H9 (cell line): ENCODE measurements around the gene SCEL. TPM values are rescaled to one million over a fixed set of nuclear protein-coding genes. Genes with fewer than 3 reads are reported as not detected.

Experiments
- DNase-seq: peaks from one replicate; pipeline ENCODE4 v3.0.0-alpha.2; 2017
- H2AFZ ChIP-seq: one replicate; pipeline ENCODE4 v1.6.1; 2013; ENCODE audit warnings: mild to moderate bottlenecking, low read length, control low read depth, moderate library complexity
- H2AK5ac ChIP-seq: 2 replicates; pipeline ENCODE4 v1.6.1; 2013; ENCODE audit warnings: low read length, control low read depth, mixed read lengths; ENCODE audit not compliant: insufficient read length
- H2BK120ac ChIP-seq: one replicate; pipeline ENCODE4 v1.6.1; 2013; ENCODE audit warnings: low read depth, mild to moderate bottlenecking, low read length, control low read depth, inconsistent platforms; ENCODE audit not compliant: poor library complexity, severe bottlenecking
- H2BK12ac ChIP-seq: 2 replicates; pipeline ENCODE4 v1.6.1; 2013; ENCODE audit warnings: low read length, control low read depth, mixed read lengths, low read depth; ENCODE audit not compliant: insufficient read length
- H2BK15ac ChIP-seq: 2 replicates; pipeline ENCODE4 v1.6.1; 2013; ENCODE audit warnings: low read depth, low read length, control low read depth
- H2BK20ac ChIP-seq: one replicate; pipeline ENCODE4 v1.6.1; 2013; ENCODE audit warnings: low read depth, mild to moderate bottlenecking, low read length, control low read depth, inconsistent platforms; ENCODE audit not compliant: poor library complexity, severe bottlenecking
- H2BK5ac ChIP-seq: 2 replicates; pipeline ENCODE4 v1.6.1; 2013; ENCODE audit warnings: low read length, control low read depth, mixed read lengths; ENCODE audit not compliant: insufficient read length
- H3K14ac ChIP-seq: 2 replicates; pipeline ENCODE4 v1.6.1; 2013; ENCODE audit warnings: low read length, control low read depth; ENCODE audit not compliant: insufficient read depth
- H3K18ac ChIP-seq: 2 replicates; pipeline ENCODE4 v1.6.1; 2013; ENCODE audit warnings: low read depth, mild to moderate bottlenecking, mixed read lengths, low read length, control low read depth; ENCODE audit not compliant: insufficient read length
- H3K23ac ChIP-seq: 2 replicates; pipeline ENCODE4 v1.6.1; 2013; ENCODE audit warnings: low read length, control low read depth, mixed read lengths, low read depth; ENCODE audit not compliant: insufficient read length
- H3K23me2 ChIP-seq: 2 replicates; pipeline ENCODE4 v1.6.1; 2013; ENCODE audit warnings: low read depth, mild to moderate bottlenecking, mixed read lengths, low read length, control low read depth; ENCODE audit not compliant: insufficient read length, poor library complexity, severe bottlenecking
- H3K27ac ChIP-seq: 2 replicates; pipeline ENCODE4 v1.5.1; 2013; ENCODE audit warnings: low read length, control low read depth, mixed read lengths, low read depth; ENCODE audit not compliant: insufficient read length
- H3K27me3 ChIP-seq: 2 replicates; pipeline ENCODE4 v1.6.1; 2013; ENCODE audit warnings: low read length, control low read depth, inconsistent platforms; ENCODE audit not compliant: insufficient read depth
- H3K4ac ChIP-seq: 2 replicates; pipeline ENCODE4 v1.6.1; 2013; ENCODE audit warnings: low read depth, mild to moderate bottlenecking, control low read depth, inconsistent platforms, low read length, moderate library complexity
- H3K4me1 ChIP-seq: 2 replicates; pipeline ENCODE4 v1.6.1; 2013; ENCODE audit warnings: low read length, control low read depth, inconsistent platforms; ENCODE audit not compliant: insufficient read depth
- H3K4me2 ChIP-seq: 2 replicates; pipeline ENCODE4 v1.6.1; 2013; ENCODE audit warnings: low read length, control low read depth, mixed read lengths; ENCODE audit not compliant: insufficient read length, insufficient read depth
- H3K56ac ChIP-seq: 2 replicates; pipeline ENCODE4 v1.6.1; 2013; ENCODE audit warnings: low read depth, mild to moderate bottlenecking, mixed read lengths, low read length, control low read depth; ENCODE audit not compliant: insufficient read length
- H3K79me1 ChIP-seq: 2 replicates; pipeline ENCODE4 v1.6.1; 2013; ENCODE audit warnings: low read depth, mild to moderate bottlenecking, moderate library complexity, low read length, control low read depth, inconsistent platforms; ENCODE audit not compliant: insufficient read depth, poor library complexity, severe bottlenecking
- H3K79me2 ChIP-seq: 2 replicates; pipeline ENCODE4 v1.6.1; 2013; ENCODE audit warnings: low read length, control low read depth, inconsistent platforms; ENCODE audit not compliant: insufficient read depth
- H3K9ac ChIP-seq: 2 replicates; pipeline ENCODE4 v1.6.1; 2013; ENCODE audit warnings: low read length, control low read depth, mixed read lengths; ENCODE audit not compliant: insufficient read length; ENCODE audit errors: extremely low read depth
- H3K9me3 ChIP-seq: one replicate; pipeline ENCODE4 v1.6.1; 2013; ENCODE audit warnings: low read depth, low read length, inconsistent platforms; ENCODE audit not compliant: control insufficient read depth
- H3T11ph ChIP-seq: one replicate; pipeline ENCODE4 v1.6.1; 2013; ENCODE audit warnings: mild to moderate bottlenecking, low read length, control low read depth, inconsistent platforms
- H4K20me1 ChIP-seq: one replicate; pipeline ENCODE4 v1.6.1; 2013; ENCODE audit not compliant: control insufficient read depth, insufficient read length, insufficient read depth
- H4K5ac ChIP-seq: 2 replicates; pipeline ENCODE4 v1.6.1; 2013; ENCODE audit warnings: low read depth, mild to moderate bottlenecking, mixed read lengths, low read length, control low read depth; ENCODE audit not compliant: insufficient read length
- H4K8ac ChIP-seq: replicated peaks from 2 replicates; pipeline ENCODE4 v1.6.1; 2013; ENCODE audit warnings: low read length, control low read depth, mixed read lengths, low read depth; ENCODE audit not compliant: insufficient read length
- H4K91ac ChIP-seq: 2 replicates; pipeline ENCODE4 v1.6.1; 2013; ENCODE audit warnings: low read depth, mild to moderate bottlenecking, moderate library complexity, mixed read lengths, low read length, control low read depth; ENCODE audit not compliant: insufficient read length
- H3K27ac Mint-ChIP-seq, 3 experiments: 2 replicates in 2 of 3; 3 replicates in 1 of 3; pipeline ENCODE4 v1.8.0; 2020 to 2021; ENCODE audit warnings: mixed read lengths in 3 of 3, mild to moderate bottlenecking in 1 of 3, moderate library complexity in 1 of 3
- H3K27me3 Mint-ChIP-seq: 2 replicates; pipeline ENCODE4 v1.8.0; 2021; ENCODE audit warnings: low read depth, mild to moderate bottlenecking, moderate library complexity, mixed read lengths
- H3K36me3 Mint-ChIP-seq, 3 experiments: 2 replicates in 2 of 3; 3 replicates in 1 of 3; pipeline ENCODE4 v1.8.0; 2020 to 2021; ENCODE audit warnings: low read depth in 3 of 3, mixed read lengths in 3 of 3; ENCODE audit not compliant: insufficient read depth in 1 of 3
- H3K4me1 Mint-ChIP-seq, 2 experiments: 2 replicates each; pipeline ENCODE4 v1.8.0; 2020; ENCODE audit warnings: mixed read lengths in 2 of 2
- H3K4me3 Mint-ChIP-seq, 2 experiments: 2 replicates in 1 of 2; 3 replicates in 1 of 2; pipeline ENCODE4 v1.8.0; 2020 to 2021; ENCODE audit warnings: mild to moderate bottlenecking in 2 of 2, mixed read lengths in 2 of 2, moderate library complexity in 1 of 2
- H3K9me3 Mint-ChIP-seq, 2 experiments: 2 replicates in 1 of 2; 3 replicates in 1 of 2; pipeline ENCODE4 v1.8.0; 2020; ENCODE audit warnings: mild to moderate bottlenecking in 2 of 2, mixed read lengths in 2 of 2, moderate library complexity in 1 of 2
- WGBS: extraction: QIAGEN DNeasy Blood & Tissue Kit; methylation state at CpG from one replicate; pipeline ENCODE4 v1.1.7; 2013; ENCODE audit warnings: missing lambda C conversion rate, low lambda C conversion rate, mixed read lengths; ENCODE audit not compliant: insufficient read length; ENCODE audit errors: extremely low coverage; 5-methylcytosine and 5-hydroxymethylcytosine counted together
- total RNA-seq: library from RNA; stranded (reverse); gene quantifications from 2 replicates; pipeline ENCODE4 v1.2.1, GENCODE V29; 2021
- TF ChIP-seq, protein P1 (sequence below): fragments of 200-600 bp; sonication (generic); conservative IDR thresholded peaks from 3 replicates; pipeline ENCODE4 v1.8.0; 2021; ENCODE audit warnings: antibody characterized with exemption, mild to moderate bottlenecking

Gene SCEL
- total RNA-seq, 1 experiment from 2014 or later, result not detected

GRCh38 chr13:77548594-77548993 is 13.1 kb downstream of the SCEL start:
- Histone ChIP-seq H3K23ac (no peak overlapping the region), H3K4me2 (no peak overlapping the region), H3K56ac (no peak overlapping the region), H3T11ph (no peak overlapping the region), H3K9me3 (no peaks in the 10 kb centered on the region), H3K18ac (no peak overlapping the region), H2AK5ac (no peak overlapping the region), H3K27ac (no peak overlapping the region), H4K91ac (no peak overlapping the region), H3K9ac (no peak overlapping the region), H2BK20ac (no peak overlapping the region), H3K79me1 (no peaks in the 10 kb centered on the region), H2BK12ac (no peak overlapping the region), H3K4ac (no peak overlapping the region), H2AFZ (no peak overlapping the region), H3K27me3 (no peaks in the 10 kb centered on the region), H2BK5ac (no peak overlapping the region), H4K8ac (no peak overlapping the region), H3K14ac (no peak overlapping the region), H4K20me1 (no peaks in the 10 kb centered on the region), H3K4me1 (no peaks in the 10 kb centered on the region), H2BK120ac (no peak overlapping the region), H2BK15ac (no peak overlapping the region), H4K5ac (no peak overlapping the region), H3K79me2 (no peaks in the 10 kb centered on the region), H3K23me2 (no peaks in the 10 kb centered on the region)
- peaks cover 3 to 5% of the 10 kb centered on the region in 2 experiments; a peak in 1 of 4 replicates for H3K4me1 Mint-ChIP-seq
- no peak for DNase-seq
- H3K27me3 Mint-ChIP-seq, result no peaks in the 10 kb centered on the region
- TF ChIP-seq, protein P1, sequence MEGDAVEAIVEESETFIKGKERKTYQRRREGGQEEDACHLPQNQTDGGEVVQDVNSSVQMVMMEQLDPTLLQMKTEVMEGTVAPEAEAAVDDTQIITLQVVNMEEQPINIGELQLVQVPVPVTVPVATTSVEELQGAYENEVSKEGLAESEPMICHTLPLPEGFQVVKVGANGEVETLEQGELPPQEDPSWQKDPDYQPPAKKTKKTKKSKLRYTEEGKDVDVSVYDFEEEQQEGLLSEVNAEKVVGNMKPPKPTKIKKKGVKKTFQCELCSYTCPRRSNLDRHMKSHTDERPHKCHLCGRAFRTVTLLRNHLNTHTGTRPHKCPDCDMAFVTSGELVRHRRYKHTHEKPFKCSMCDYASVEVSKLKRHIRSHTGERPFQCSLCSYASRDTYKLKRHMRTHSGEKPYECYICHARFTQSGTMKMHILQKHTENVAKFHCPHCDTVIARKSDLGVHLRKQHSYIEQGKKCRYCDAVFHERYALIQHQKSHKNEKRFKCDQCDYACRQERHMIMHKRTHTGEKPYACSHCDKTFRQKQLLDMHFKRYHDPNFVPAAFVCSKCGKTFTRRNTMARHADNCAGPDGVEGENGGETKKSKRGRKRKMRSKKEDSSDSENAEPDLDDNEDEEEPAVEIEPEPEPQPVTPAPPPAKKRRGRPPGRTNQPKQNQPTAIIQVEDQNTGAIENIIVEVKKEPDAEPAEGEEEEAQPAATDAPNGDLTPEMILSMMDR, result no peak
- no peaks in the 10 kb centered on the region for H3K36me3 Mint-ChIP-seq
- WGBS, result no CpG with 5 or more reads among the region's 3 CpGs
- no peaks in the 10 kb centered on the region for H3K9me3 Mint-ChIP-seq
- no peak overlapping the region for H3K4me3 Mint-ChIP-seq
- no peak overlapping the region for H3K27ac Mint-ChIP-seq
